HG02884 (cell line): Measurements from ENCODE around the gene NDUFB2.
"Not testable (repeated sequence)": the region's sequence is repeated elsewhere in the genome, so short reads cannot be mapped to it uniquely, and the experiment has no call there.

ENCODE experiments used
- ATAC-seq: cut with Tn5 transposase; IDR thresholded peaks from one replicate; pipeline ENCODE4 v1.9.1; 2021; ENCODE audit warnings: mild to moderate bottlenecking, moderate library complexity; ENCODE audit not compliant: unreplicated experiment

NDUFB2 gene

GRCh38 chr7:140689199-140690152 lies 7.0 kb upstream of the NDUFB2 start:
- ATAC-seq = no peak

- no peak for ATAC-seq
Measured at GRCh38 chr7:140691376-140692045, 5.0 kb upstream of the NDUFB2 start.

- ATAC-seq = not testable (repeated sequence)
Measured at GRCh38 chr7:140693849-140694248, 2.7 kb upstream of the NDUFB2 start.

- ATAC-seq = no peak
Measured at GRCh38 chr7:140694592-140694991, 1.9 kb upstream of the NDUFB2 start.

GRCh38 chr7:140695381-140695780 lies 1.1 kb upstream of the NDUFB2 start:
- no peak for ATAC-seq

GRCh38 chr7:140696024-140696679 lies 356 bp upstream of the NDUFB2 start:
- no peak for ATAC-seq

GRCh38 chr7:140697447-140698143 lies 1.1 kb downstream of the NDUFB2 start:
- ATAC-seq = no peak

GRCh38 chr7:140698477-140698876 lies 2.0 kb downstream of the NDUFB2 start:
- ATAC-seq = no peak

- ATAC-seq = no peak
Measured at GRCh38 chr7:140702774-140703173, 6.3 kb downstream of the NDUFB2 start.

- no peak for ATAC-seq
Measured at GRCh38 chr7:140704205-140704604, 7.7 kb downstream of the NDUFB2 start.

GRCh38 chr7:140707132-140707531 lies 10.6 kb downstream of the NDUFB2 start:
- ATAC-seq = no peak

GRCh38 chr7:140708764-140709163 lies 12.3 kb downstream of the NDUFB2 start:
- ATAC-seq = not testable (repeated sequence)

GRCh38 chr7:140712392-140712791 lies 15.9 kb downstream of the NDUFB2 start:
- ATAC-seq = not testable (repeated sequence)

- no peak for ATAC-seq
Measured at GRCh38 chr7:140714331-140715040, 18.0 kb downstream of the NDUFB2 start.

GRCh38 chr7:140719721-140720120 lies 23.2 kb downstream of the NDUFB2 start:
- ATAC-seq = no peak

- no peak for ATAC-seq
Measured at GRCh38 chr7:140722254-140722653, 25.7 kb downstream of the NDUFB2 start.

GRCh38 chr7:140723006-140723405 lies 26.5 kb downstream of the NDUFB2 start:
- no peak for ATAC-seq

GRCh38 chr7:140723574-140723973 lies 27.1 kb downstream of the NDUFB2 start:
- ATAC-seq = no peak

- no peak for ATAC-seq
Measured at GRCh38 chr7:140724706-140725105, 28.2 kb downstream of the NDUFB2 start.

GRCh38 chr7:140726281-140726680 lies 29.8 kb downstream of the NDUFB2 start:
- no peak for ATAC-seq
